ENCODE results near the gene PRICKLE2. TPM values are rescaled to one million over a fixed set of nuclear protein-coding genes. Genes with fewer than 3 reads are reported as not detected.
A peak's percentile ranks its signal among the peaks of the same experiment; 100 is the strongest.

The PRICKLE2 gene
- total and polyA plus RNA-seq, 2 experiments from 2014 or later = 1.1 to 12.5 TPM

DNA sequence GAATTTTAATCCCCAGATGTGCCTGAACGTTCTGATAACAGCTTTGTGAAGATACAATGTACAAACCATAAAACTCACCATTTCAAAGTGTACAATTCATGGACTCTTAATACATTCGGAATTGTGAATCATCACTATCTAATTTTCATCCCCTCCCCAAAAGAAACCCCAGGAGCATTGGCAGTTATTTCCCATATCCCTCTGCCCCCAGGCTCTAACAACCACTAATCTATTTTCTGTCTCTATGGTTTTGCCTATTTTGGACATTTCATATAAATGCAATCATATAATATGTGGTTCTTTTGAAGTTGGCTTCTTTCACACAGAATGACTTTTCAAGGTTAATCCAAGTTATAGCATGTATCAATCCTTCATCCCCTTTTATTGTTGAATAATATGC, 25.3 kb downstream of the PRICKLE2 start (continued):
- TF ChIP-seq, protein P1, sequence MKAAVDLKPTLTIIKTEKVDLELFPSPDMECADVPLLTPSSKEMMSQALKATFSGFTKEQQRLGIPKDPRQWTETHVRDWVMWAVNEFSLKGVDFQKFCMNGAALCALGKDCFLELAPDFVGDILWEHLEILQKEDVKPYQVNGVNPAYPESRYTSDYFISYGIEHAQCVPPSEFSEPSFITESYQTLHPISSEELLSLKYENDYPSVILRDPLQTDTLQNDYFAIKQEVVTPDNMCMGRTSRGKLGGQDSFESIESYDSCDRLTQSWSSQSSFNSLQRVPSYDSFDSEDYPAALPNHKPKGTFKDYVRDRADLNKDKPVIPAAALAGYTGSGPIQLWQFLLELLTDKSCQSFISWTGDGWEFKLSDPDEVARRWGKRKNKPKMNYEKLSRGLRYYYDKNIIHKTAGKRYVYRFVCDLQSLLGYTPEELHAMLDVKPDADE (IDR thresholded peaks at IDR 0.05) = no peak
- TF ChIP-seq CTCF (conservative IDR thresholded peaks at IDR 0.05; ENCODE audit: low read depth in 2 of 2) = no peak
- TF ChIP-seq CREB1 (CRISPR knock-in tag; IDR thresholded peaks at IDR 0.05; ENCODE audit: low read depth) = no peak
- no peak for TF ChIP-seq EZH2phosphoT487 (IDR thresholded peaks at IDR 0.05; ENCODE audit: unreplicated experiment)

- Histone ChIP-seq H3K9me2 (ENCODE audit: insufficient read depth) (no peaks in the 10 kb centered on the region), H3K4me2 (peak overlapping the region; percentile 26), H3K4me3 (no peak overlapping the region), H3K36me3 (ENCODE audit: insufficient read depth) (no peaks in the 10 kb centered on the region), H3K27me3 (ENCODE audit: insufficient read depth) (no peaks in the 10 kb centered on the region), H3K27ac (ENCODE audit: low read depth) (peak overlapping the region; percentile 69), H4K20me1 (replicated peaks; ENCODE audit: insufficient read depth) (no peaks in the 10 kb centered on the region), H3K4me1 (ENCODE audit: insufficient read depth) (peaks cover 7% of the 10 kb centered on the region), H3K79me2 (replicated peaks; ENCODE audit: insufficient read depth) (no peaks in the 10 kb centered on the region), H3F3A (replicated peaks; ENCODE audit: low read depth) (no peaks in the 10 kb centered on the region), H2AFZ (no peak overlapping the region)
- ATAC-seq (peak; percentile 44), DNase-seq (ENCODE audit: low spot score) (peak; percentile 50)
- TF ChIP-seq NANOG (IDR thresholded peaks at IDR 0.05; ENCODE audit: borderline replicate concordance) (peak; percentile 46; the same call in 1 of the 2 replicates), JUNB (IDR thresholded peaks at IDR 0.05; ENCODE audit: unreplicated experiment) (no peak), ZNF114 (CRISPR knock-in tag; IDR thresholded peaks at IDR 0.05) (no peak), EZH2 (IDR thresholded peaks at IDR 0.05; ENCODE audit: low read depth, unreplicated experiment) (no peak), ZNF331 (CRISPR knock-in tag; IDR thresholded peaks at IDR 0.05; ENCODE audit: low read depth) (no peak)
- TF ChIP-seq, protein P2, sequence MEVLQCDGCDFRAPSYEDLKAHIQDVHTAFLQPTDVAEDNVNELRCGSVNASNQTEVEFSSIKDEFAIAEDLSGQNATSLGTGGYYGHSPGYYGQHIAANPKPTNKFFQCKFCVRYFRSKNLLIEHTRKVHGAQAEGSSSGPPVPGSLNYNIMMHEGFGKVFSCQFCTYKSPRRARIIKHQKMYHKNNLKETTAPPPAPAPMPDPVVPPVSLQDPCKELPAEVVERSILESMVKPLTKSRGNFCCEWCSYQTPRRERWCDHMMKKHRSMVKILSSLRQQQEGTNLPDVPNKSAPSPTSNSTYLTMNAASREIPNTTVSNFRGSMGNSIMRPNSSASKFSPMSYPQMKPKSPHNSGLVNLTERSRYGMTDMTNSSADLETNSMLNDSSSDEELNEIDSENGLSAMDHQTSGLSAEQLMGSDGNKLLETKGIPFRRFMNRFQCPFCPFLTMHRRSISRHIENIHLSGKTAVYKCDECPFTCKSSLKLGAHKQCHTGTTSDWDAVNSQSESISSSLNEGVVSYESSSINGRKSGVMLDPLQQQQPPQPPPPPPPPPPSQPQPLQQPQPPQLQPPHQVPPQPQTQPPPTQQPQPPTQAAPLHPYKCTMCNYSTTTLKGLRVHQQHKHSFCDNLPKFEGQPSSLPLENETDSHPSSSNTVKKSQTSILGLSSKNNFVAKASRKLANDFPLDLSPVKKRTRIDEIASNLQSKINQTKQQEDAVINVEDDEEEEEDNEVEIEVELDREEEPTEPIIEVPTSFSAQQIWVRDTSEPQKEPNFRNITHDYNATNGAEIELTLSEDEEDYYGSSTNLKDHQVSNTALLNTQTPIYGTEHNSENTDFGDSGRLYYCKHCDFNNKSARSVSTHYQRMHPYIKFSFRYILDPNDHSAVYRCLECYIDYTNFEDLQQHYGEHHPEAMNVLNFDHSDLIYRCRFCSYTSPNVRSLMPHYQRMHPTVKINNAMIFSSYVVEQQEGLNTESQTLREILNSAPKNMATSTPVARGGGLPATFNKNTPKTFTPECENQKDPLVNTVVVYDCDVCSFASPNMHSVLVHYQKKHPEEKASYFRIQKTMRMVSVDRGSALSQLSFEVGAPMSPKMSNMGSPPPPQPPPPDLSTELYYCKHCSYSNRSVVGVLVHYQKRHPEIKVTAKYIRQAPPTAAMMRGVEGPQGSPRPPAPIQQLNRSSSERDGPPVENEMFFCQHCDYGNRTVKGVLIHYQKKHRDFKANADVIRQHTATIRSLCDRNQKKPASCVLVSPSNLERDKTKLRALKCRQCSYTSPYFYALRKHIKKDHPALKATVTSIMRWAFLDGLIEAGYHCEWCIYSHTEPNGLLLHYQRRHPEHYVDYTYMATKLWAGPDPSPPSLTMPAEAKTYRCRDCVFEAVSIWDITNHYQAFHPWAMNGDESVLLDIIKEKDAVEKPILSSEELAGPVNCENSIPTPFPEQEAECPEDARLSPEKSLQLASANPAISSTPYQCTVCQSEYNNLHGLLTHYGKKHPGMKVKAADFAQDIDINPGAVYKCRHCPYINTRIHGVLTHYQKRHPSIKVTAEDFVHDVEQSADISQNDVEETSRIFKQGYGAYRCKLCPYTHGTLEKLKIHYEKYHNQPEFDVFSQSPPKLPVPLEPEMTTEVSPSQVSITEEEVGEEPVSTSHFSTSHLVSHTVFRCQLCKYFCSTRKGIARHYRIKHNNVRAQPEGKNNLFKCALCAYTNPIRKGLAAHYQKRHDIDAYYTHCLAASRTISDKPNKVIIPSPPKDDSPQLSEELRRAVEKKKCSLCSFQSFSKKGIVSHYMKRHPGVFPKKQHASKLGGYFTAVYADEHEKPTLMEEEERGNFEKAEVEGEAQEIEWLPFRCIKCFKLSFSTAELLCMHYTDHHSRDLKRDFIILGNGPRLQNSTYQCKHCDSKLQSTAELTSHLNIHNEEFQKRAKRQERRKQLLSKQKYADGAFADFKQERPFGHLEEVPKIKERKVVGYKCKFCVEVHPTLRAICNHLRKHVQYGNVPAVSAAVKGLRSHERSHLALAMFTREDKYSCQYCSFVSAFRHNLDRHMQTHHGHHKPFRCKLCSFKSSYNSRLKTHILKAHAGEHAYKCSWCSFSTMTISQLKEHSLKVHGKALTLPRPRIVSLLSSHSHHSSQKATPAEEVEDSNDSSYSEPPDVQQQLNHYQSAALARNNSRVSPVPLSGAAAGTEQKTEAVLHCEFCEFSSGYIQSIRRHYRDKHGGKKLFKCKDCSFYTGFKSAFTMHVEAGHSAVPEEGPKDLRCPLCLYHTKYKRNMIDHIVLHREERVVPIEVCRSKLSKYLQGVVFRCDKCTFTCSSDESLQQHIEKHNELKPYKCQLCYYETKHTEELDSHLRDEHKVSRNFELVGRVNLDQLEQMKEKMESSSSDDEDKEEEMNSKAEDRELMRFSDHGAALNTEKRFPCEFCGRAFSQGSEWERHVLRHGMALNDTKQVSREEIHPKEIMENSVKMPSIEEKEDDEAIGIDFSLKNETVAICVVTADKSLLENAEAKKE (CRISPR knock-in tag; IDR thresholded peaks at IDR 0.05) = 0 out of 2 replicates have a peak, but pooled peaks have one; percentile 54
- Mint-ChIP-seq H3K27ac (peak overlapping the region; percentile 92), H3K36me3 (ENCODE audit: low read depth) (peaks cover 43% of the 10 kb centered on the region), H3K9me3 (peaks cover 26% of the 10 kb centered on the region), H3K4me3 (no peak overlapping the region), H3K27me3 (ENCODE audit: insufficient read depth, low read depth, poor library complexity) (no peaks in the 10 kb centered on the region), H3K4me1 (peaks cover 19% of the 10 kb centered on the region; the same call in 2 of the 3 replicates)
Measured at GRCh38 chr3:64196236-64196929, 28.9 kb downstream of the PRICKLE2 start.

All from GM23338 (cell line).